ENCODE measurements around the gene KRTAP10-5.

Gene KRTAP10-5

DNA sequence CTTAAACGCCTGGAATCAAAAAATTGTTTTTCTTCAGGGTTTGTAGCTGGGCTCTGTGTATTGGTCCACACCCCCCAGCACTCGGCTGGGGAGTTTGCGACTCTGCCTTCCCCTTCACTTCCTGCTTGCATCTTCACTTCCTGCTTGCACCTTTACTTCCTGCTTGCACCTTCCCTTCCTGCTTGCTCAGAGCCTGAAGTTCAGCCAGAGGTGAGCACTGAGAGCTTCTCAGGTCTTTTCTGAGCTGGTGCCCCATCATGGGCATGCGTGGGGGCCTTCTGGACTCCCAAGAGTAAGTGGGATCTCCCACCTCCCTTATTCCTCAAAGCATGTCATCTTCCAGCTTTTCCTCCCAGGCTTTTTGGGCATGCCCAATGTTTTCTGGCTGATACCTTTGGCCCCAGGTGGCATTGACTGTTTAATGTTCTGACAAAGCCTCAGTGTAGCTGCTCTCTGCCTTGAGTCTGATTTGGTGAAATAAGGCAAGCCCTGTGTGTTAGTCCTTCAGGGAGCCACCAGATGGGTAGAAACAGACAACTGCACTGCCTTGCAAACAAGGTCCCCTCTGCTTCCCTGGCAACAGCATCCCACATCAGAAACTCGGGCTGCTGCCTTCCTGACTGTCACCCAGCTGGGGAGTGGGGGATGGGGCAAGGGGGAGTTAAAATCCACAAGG lies 32.6 kb downstream of the KRTAP10-5 start:
- no peak for FAIRE-seq

DNA sequence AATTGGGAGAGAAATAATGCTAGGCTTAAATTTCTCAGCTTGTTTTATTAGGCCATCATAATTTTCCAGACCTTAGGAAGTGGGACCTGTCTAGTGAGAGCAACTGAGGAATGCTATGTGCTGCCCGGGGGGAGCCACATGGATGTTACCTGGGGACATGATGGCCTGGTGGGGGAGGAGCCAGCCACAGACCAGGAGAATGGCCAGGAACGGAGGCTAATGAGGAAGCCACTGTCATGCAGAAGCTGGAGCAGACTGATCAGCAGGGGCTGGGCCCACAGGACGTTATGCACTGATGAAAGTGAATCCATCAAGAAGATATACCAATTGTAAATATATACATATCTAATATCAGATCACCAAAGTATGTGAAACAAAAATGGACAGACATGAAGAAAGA lies 35.8 kb downstream of the KRTAP10-5 start:
- no peak for FAIRE-seq

DNA sequence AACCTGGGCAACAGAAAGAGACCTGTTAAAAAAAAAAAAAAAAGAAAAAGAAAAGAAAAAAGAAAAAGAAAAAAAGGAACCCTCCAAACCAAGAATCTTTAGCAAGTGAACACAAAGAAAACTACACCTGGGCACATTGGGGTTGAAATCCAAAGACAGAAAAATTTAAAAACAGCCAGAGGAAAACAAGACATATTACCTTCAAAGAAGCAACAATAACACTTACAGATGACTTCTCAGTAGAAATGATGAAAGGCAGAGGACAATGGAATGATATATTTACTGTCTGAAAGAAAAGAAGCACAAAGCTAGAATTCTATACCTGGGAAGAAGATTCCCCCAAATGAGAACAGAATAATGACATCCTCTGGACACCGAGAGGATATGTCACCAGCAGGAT lies 37.7 kb downstream of the KRTAP10-5 start:
- FAIRE-seq: no peak

DNA sequence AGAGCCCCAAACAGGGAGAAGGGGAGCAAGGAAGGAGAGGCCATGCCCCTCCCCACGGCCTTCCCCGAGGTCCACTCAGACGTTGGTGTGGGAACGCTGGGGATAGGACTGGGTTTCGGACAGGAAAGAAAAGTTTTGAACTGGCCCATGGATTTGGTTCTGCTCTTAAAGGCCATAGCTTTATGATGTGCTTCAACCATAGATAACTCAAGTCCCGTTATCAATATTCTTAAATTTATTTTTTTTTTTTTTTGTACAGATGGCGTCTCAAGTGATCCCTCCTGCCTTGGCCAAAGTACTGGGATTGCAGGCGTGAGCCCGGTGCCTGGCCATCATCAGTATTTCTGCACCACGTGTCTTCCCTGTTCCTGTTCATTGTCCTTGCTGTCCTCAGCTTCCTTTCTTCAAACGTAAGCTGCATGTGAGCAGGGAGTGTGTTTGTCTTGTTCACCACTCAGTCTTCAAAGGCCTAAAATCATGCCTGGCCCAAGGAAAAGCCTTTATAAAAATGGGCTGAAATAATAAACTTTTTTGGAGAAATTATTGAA lies 39.6 kb downstream of the KRTAP10-5 start:
- FAIRE-seq: no peak

DNA sequence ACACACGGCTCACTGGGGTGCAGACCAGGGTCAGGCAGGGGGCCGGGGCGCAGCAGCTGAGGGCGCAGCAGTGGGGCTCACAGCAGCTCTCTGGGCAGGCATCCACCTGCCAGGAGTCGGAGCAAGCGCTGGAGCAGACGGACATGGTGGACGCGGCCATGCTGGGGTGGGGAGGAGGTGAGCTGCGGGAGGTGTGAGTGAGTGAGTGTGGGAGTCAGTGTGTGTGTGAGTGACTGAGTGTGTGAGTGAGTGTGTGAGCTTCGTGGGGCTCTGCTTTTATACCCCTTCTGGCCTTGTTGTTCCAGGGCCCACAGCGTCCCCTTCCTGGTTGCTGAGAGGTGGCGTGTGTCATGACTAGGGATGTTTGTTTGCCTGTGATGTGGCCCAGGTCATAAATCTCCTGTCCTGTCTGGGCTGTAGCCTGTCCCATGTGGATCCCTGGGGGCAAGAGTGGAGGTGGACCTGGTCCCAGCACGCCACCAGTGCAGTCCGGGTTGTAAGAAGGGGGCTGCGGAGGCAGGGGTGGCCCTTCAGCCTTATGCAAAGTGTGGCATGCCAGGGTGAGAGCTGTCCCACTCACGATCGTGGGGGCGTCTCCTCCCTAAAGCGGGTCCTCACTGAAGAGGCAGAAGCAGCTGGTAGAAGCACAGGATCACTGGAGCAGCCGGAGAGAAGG lies 40.3 kb downstream of the KRTAP10-5 start, which contains the start of gene KRTAP10-1:
Gene KRTAP10-1, minus strand, starts transcription at position 205 of the 676 bp plus-strand sequence. Its CDS starts 45 bp downstream, at position 160.
- FAIRE-seq: no peak

DNA sequence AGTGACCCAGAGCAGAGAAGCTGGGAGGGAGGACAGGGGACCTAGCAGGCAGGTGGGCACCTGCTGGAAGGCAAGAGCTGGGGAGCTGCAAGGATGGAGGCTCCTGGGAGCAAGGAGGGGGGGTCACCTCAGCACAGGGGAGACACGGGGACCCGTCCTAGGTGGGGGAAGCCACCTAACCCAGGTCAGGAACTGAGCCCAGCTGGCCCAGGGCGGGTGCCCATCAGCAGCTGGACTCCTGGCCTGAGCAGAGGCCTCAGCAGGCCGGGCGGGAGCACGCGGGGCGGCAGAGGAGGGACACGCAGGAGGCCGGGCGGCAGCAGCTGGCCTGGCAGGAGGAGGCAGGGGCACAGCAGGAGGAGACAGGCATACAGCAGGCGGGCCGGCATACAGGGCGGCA lies 41.4 kb downstream of the KRTAP10-5 start:
- no peak for FAIRE-seq

DNA sequence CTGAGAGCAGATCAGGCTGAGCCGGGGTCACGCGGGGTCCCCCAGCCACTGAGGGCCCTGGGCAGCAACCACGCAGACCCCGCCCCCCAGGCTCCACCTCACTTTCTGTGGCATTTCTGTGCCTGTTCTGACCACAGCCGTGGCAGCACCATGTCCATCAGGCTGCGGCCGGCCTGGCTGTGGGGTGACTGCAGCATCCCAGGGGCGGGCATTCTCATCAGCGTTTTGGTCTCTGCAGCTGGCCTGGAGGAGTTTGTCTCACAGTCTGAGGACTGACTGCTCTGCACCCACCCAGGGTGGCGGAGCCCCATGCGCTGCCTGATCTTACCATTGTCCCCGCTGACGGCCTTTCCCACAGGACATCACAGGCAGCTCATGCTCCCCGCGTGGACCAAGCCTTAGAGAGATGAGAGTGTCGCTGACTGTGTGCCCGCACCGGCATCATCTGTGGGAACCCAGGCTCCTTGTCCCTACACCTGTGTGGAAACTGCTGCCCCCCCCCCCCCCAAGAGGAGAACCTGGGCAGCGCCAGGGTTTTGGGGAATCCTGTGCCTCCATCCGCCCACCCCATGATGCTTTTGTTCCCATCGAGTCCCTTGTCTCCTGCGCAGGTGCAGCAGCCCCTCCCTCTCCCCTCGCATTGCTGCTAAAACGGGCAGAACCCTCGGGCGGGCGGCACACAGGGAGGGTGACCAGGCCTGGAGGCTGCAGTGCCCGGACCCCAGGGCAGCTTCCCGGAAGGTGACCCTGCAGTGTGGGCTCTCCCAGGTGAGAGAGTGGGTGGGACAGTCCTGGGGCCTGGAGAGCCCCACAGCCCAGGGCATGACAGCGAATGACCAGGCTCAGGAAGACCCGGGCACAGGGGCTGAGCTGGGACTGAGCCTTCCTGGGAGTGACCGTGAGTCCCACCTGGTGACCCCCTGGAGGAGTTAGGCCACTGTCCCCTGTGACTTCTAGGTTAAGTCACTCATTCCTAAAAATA lies 42.2 kb downstream of the KRTAP10-5 start:
- FAIRE-seq: no peak

DNA sequence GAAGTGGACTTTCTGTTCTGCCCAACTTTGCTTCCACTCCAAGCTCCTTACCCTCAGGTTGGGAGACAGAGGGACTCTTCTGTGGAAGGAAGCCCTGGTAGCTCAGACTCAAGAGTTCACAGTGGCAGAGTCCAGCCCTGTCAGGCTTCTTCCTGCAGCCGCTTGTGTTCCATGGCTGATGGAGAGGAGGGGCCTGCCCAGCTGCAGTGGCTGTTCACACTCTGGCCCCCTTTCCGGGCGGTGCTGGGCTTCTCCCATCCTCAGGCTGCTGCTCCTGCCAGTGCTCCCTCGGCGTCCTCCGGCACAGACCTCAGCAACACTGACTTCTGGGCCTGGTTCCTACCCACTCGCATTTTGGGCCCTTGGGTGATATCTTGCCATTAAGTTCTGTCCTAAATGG lies 44.4 kb downstream of the KRTAP10-5 start:
- FAIRE-seq: no peak

DNA sequence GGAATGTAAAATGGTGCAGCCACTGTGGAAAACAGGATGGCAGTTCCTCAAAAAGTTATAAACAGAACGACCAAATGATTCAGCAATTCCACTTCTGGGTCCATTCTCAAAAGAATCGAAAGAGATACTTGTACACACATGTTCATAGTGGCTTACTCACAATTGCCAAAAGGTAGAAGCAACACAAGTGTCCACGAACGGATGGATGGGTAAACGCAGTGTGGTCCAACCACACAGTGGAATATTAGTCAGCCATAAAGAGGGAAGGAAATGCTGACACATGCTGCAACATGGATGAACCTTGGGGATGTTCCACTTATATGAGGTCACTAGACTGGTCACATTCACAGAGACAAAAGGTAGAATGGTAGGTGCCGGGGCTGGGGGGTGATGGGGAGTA lies 45.7 kb downstream of the KRTAP10-5 start:
- FAIRE-seq: no peak

DNA sequence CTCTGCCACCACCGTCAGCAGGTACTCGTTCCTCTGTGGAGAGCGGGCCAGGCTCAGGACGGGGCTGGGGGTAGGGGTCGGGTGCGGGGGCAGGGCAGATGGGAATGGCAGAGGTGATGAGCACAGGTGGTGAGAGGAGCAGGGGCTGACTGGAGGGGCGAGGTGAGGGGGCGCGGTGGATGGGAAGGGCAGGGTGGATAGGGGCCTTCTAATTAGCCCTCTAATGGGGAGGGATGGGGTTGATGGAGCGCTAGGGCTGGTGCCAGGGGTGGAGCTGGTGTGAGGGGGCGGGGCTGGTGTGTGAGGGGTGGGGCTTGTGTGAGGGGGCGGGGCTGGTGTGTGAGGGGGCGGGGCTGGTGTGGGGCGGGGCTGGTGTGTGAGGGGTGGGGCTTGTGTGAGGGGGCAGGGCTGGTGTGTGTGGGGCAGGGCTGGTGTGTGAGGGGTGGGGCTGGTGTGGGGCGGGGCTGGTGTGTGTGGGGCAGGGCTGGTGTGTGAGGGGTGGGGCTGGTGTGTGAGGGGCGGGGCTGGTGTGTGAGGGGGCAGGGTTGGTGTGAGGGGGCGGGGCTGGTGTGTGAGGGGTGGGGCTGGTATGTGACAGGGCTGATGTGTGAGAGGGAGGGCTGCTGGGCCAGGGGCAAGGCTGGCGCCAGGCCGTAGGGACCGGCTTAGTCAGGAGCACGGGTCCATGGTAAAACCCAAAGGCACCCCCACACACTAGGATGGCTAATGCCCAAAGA lies 46.3 kb downstream of the KRTAP10-5 start:
- FAIRE-seq: no peak

DNA sequence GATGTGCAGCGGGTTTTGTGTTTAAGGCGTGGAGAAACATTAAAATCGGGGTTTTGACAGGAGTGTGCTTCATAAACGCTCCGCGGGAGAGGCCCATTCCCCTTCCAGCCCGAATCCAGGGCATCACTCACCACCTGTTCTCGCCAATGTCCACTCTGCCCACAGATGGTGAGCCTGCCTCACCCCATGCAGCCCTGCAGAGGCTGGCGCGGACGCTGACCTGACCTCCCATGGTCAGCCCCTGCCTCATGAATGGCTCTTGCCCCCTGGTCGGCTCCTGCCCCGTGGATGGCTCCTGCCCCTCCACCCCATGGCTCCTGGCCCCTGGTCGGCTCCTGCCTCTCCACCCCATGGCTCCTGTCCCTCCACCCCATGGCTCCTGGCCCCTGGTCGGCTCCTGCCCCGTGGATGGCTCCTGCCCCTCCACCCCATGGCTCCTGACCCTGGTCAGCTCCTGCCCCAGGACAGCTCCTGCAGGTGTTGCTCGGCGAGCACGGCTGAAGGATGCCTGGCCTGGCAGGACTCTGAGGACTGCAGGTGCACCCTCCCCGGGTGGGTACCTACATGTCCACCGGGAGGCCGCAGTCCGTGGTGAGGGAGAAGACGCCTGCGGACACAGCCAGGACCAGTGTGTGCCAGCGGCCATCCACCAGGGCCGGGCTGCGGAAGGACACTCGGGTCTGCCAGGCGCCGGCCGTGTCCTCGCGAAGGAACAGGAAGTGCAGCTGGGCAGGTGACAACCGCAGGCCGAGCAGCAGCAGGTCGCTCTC lies 47.1 kb downstream of the KRTAP10-5 start:
- FAIRE-seq: no peak

DNA sequence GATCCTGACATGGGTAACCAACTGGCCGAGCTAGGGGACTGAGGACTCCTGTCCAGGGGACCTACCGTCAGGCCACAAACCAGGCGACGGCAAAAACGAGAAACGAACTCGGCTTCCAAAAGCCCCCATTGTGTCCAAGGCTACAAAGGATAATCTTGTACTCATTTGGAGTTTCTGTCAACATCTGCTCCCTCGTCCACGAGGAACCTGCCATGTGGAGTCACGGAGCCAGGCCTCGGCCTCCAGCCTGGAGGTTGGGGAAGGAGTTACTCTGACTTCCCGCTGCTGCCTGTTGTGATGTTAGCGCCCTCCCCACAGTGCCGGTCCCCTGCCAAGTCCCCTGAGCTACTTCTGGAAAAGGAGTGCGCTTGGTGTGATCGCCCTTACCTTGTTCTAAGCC lies 47.7 kb downstream of the KRTAP10-5 start:
- FAIRE-seq: no peak

DNA sequence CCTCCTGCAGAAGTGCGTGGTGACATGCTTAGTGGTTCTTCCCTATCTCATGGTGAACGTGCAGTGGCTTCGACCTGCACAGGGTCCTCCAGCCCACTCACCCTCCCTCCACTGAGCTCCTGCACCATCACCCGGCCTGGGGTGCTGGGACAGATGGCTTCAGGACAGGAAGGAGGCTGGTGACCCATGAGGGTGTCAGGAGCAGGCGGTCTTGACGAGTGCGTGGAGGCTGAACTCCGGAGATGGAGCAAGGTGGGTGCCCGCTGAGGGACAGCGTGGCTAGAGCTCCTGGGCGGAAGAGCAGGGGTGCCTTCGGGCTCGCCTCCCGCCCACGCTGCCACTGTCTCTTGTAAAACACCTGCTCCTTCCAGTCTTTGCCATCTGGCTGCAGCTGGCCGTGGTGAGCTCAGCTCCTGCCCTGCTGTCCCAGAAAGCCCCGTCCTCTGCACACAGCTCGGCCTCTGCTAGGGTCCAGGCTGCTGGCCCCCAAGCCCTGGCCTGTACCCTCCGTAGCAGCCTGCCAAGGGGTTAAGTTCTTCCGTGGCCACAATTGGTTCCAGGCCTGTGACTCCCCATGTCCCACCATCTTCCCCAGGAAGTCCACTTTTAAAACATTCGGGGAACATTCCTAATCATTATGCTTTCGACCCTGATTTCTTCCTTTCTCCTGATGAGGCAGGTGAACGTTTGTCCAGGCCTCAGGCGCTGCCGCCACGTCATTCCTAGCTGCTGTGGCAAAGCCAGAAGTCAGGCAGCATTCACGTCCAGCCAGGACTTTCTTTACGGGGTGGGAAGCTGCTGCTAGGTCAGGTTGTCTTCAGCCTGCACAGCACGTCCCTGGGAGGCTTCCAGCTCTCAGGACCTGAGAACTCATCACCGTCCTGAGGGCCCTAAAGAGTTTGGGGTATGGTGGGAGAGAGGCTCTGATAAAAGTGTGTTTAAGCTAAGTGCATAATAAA lies 48.5 kb downstream of the KRTAP10-5 start:
- no peak for FAIRE-seq

DNA sequence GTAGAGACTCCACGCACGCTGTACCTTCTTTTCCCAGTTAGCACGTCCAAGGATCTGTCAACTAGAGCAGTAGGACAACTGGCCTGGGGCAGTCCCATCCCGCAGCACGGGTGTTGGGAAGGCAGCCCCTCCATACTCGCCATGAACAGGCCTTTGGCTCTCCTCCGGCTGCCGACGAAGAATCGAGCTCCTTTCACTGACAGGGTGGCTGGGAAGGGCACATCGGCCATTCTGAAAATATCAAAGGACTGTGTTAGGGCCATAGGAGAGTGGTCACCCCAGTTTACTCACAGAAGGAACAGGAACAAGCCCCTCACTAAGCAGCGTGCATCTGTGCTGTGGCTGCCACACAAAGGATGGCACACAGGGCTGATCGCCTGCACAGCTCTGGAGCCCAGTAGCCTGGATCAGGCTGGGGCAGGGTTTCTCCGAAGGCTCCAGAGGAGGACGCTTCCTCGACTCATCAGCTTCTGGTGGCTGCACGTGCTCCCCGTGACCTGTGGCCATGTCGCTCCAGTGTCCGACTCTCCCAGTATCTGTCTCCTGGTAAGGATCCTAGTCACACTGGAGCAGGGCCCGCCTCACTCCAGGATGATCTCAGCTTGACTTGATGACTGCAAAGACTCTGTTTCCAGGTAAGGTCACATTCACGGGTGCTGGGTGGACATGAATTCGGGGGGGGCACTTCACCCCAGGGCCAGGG lies 49.4 kb downstream of the KRTAP10-5 start:
- no peak for FAIRE-seq

DNA sequence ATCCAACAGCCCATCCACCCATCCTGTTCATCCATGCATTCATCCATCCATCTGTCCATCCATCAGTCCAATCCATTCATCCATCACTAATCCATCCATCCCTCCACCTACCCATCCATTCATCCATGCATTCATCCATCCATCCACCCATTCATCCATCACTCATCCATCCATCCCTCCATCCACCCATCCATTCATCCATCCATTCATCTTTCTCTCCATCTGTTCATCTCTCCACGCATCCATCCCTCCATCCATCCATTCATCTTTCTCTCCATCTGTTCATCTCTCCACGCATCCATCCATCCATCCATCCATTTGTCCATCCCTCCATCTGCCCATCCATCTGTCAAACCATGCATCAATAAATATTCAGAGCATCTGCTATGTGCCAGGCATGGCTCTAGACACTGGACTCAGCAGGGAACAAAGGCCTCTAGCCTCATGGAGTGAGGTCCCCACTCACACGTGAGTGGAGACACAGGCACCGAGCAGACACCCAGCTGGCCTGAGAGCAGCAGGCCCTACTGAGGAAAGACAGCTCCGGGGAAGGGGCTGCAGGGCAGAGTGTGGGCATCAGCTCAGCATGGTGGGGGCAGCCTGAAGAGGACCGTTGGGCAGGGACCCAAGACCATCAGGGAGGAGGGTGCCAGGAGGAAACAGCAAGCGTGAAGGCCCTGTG lies 50.0 kb downstream of the KRTAP10-5 start:
- no peak for FAIRE-seq

DNA sequence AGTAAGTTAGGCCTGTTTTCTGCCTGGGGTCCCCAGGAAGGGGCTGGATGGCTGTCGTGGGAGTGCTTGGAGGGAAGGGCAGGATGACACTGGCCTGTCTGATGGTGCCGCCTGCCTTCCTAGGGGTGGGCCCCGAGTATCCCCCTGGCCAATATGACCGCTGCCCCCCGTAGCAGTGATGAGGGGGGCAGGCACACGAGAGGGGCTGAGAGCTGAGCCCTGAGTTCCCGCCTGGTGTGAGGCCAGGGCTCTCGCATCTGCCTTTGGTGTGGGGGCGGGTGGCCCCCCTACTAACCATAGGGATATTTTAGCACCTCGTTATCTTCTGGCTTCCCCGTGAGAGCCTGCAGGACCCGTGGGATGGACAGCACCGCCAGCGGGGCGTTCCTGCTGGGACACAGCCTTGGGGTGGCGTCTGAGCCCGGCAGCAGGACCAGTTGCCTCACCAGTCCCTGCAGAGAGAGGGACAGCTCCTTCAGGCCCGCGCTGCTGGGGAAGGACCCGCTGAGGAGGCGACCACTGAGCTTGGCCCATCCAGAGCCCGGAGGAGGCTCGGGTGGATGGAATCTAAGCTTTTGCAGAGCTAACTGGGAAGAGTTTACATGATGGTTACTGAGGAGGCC lies 50.8 kb downstream of the KRTAP10-5 start:
- FAIRE-seq: no peak
